ENCODE measurements around the gene LRFN3. TPM values are rescaled to one million over a fixed set of nuclear protein-coding genes. Genes with fewer than 3 reads are reported as not detected.
A peak's percentile ranks its signal among the peaks of the same experiment; 100 is the strongest.

The LRFN3 gene
- total and polyA plus RNA-seq, 2 of the 13 experiments (the other 11 are each of a cell fraction or from before 2014, with no cell fraction given): 0.74 to 1.6 TPM

DNA sequence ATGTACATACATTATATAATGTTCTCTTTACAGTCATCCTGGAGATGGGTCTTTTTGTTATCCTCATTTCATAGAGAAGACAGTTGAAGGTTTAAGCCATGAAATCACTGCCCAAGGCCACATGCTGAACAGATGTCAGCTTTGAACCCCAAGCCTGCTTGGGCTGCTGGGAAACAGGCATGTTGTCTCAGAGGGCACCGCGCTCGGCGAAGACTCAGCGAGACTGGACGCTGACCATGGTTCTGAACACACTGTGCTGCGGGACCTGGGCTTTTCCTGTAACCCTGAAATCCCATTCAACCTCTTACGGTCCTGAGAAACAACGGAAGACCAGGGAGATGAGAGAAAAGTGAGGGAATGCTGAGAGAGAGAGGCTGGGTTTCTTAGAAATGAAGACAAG, 27.3 kb downstream of the LRFN3 start (continued):
- TF ChIP-seq, protein P1, sequence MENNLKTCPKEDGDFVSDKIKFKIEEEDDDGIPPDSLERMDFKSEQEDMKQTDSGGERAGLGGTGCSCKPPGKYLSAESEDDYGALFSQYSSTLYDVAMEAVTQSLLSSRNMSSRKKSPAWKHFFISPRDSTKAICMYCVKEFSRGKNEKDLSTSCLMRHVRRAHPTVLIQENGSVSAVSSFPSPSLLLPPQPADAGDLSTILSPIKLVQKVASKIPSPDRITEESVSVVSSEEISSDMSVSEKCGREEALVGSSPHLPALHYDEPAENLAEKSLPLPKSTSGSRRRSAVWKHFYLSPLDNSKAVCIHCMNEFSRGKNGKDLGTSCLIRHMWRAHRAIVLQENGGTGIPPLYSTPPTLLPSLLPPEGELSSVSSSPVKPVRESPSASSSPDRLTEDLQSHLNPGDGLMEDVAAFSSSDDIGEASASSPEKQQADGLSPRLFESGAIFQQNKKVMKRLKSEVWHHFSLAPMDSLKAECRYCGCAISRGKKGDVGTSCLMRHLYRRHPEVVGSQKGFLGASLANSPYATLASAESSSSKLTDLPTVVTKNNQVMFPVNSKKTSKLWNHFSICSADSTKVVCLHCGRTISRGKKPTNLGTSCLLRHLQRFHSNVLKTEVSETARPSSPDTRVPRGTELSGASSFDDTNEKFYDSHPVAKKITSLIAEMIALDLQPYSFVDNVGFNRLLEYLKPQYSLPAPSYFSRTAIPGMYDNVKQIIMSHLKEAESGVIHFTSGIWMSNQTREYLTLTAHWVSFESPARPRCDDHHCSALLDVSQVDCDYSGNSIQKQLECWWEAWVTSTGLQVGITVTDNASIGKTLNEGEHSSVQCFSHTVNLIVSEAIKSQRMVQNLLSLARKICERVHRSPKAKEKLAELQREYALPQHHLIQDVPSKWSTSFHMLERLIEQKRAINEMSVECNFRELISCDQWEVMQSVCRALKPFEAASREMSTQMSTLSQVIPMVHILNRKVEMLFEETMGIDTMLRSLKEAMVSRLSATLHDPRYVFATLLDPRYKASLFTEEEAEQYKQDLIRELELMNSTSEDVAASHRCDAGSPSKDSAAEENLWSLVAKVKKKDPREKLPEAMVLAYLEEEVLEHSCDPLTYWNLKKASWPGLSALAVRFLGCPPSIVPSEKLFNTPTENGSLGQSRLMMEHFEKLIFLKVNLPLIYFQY (CRISPR knock-in tag; IDR thresholded peaks at IDR 0.05; ENCODE audit: borderline replicate concordance): 0 out of 2 replicates have a peak, but pooled peaks have one; percentile 74
- TF ChIP-seq KDM2A (CRISPR knock-in tag; IDR thresholded peaks at IDR 0.05; ENCODE audit: borderline replicate concordance, low read depth) (peak; percentile 80; the same call in 1 of the 2 replicates), ATRX (CRISPR knock-in tag; IDR thresholded peaks at IDR 0.05; ENCODE audit: borderline replicate concordance) (no peak), NFE2L2 (IDR thresholded peaks at IDR 0.05; ENCODE audit: low read length) (no peak), EED (CRISPR knock-in tag; IDR thresholded peaks at IDR 0.05) (no peak), ZNF326 (CRISPR knock-in tag; IDR thresholded peaks at IDR 0.05; ENCODE audit: borderline replicate concordance) (no peak), ZSCAN9 (CRISPR knock-in tag; IDR thresholded peaks at IDR 0.05; ENCODE audit: borderline replicate concordance) (peak; percentile 98), ZNF883 (CRISPR knock-in tag; IDR thresholded peaks at IDR 0.05; ENCODE audit: not compliant biosample characterization) (no peak)
- TF ChIP-seq, protein P2, sequence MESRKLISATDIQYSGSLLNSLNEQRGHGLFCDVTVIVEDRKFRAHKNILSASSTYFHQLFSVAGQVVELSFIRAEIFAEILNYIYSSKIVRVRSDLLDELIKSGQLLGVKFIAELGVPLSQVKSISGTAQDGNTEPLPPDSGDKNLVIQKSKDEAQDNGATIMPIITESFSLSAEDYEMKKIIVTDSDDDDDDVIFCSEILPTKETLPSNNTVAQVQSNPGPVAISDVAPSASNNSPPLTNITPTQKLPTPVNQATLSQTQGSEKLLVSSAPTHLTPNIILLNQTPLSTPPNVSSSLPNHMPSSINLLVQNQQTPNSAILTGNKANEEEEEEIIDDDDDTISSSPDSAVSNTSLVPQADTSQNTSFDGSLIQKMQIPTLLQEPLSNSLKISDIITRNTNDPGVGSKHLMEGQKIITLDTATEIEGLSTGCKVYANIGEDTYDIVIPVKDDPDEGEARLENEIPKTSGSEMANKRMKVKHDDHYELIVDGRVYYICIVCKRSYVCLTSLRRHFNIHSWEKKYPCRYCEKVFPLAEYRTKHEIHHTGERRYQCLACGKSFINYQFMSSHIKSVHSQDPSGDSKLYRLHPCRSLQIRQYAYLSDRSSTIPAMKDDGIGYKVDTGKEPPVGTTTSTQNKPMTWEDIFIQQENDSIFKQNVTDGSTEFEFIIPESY (CRISPR knock-in tag; IDR thresholded peaks at IDR 0.05): no peak
- TF ChIP-seq, protein P3, sequence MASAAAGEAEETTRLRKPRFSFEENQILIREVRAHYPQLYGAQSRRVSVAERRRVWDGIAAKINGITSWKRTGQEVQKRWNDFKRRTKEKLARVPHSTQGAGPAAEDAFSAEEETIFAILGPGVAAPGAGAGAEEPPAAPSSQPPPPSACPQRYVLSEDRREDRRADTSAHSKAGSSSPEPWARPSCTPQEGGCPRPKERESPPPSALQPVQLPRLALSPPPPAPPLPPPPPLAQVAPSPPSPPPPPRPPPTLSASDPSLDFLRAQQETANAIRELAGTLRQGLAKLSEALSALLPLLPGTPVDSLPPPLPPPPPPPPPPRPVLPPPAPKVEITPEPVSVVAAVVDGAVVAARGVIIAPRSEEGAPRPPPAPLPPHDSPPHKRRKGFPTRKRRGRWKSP (CRISPR knock-in tag; IDR thresholded peaks at IDR 0.05): peak; percentile 44; the same call in 1 of the 2 replicates
- TF ChIP-seq, protein P4, sequence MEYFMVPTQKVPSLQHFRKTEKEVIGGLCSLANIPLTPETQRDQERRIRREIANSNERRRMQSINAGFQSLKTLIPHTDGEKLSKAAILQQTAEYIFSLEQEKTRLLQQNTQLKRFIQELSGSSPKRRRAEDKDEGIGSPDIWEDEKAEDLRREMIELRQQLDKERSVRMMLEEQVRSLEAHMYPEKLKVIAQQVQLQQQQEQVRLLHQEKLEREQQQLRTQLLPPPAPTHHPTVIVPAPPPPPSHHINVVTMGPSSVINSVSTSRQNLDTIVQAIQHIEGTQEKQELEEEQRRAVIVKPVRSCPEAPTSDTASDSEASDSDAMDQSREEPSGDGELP (IDR thresholded peaks at IDR 0.05; ENCODE audit: borderline replicate concordance, low read depth): no peak
- TF ChIP-seq, protein P5, sequence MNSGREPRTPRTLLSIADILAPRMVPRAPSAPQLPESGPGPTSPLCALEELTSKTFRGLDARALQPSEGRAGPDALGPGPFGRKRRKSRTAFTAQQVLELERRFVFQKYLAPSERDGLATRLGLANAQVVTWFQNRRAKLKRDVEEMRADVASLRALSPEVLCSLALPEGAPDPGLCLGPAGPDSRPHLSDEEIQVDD (CRISPR knock-in tag; IDR thresholded peaks at IDR 0.05; ENCODE audit: borderline replicate concordance): 0 out of 2 replicates have a peak, but pooled peaks have one; percentile 53
- TF ChIP-seq, protein P6, sequence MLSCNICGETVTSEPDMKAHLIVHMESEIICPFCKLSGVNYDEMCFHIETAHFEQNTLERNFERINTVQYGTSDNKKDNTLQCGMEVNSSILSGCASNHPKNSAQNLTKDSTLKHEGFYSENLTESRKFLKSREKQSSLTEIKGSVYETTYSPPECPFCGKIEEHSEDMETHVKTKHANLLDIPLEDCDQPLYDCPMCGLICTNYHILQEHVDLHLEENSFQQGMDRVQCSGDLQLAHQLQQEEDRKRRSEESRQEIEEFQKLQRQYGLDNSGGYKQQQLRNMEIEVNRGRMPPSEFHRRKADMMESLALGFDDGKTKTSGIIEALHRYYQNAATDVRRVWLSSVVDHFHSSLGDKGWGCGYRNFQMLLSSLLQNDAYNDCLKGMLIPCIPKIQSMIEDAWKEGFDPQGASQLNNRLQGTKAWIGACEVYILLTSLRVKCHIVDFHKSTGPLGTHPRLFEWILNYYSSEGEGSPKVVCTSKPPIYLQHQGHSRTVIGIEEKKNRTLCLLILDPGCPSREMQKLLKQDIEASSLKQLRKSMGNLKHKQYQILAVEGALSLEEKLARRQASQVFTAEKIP (CRISPR knock-in tag; IDR thresholded peaks at IDR 0.05; ENCODE audit: borderline replicate concordance): no peak
- TF ChIP-seq, protein P7, sequence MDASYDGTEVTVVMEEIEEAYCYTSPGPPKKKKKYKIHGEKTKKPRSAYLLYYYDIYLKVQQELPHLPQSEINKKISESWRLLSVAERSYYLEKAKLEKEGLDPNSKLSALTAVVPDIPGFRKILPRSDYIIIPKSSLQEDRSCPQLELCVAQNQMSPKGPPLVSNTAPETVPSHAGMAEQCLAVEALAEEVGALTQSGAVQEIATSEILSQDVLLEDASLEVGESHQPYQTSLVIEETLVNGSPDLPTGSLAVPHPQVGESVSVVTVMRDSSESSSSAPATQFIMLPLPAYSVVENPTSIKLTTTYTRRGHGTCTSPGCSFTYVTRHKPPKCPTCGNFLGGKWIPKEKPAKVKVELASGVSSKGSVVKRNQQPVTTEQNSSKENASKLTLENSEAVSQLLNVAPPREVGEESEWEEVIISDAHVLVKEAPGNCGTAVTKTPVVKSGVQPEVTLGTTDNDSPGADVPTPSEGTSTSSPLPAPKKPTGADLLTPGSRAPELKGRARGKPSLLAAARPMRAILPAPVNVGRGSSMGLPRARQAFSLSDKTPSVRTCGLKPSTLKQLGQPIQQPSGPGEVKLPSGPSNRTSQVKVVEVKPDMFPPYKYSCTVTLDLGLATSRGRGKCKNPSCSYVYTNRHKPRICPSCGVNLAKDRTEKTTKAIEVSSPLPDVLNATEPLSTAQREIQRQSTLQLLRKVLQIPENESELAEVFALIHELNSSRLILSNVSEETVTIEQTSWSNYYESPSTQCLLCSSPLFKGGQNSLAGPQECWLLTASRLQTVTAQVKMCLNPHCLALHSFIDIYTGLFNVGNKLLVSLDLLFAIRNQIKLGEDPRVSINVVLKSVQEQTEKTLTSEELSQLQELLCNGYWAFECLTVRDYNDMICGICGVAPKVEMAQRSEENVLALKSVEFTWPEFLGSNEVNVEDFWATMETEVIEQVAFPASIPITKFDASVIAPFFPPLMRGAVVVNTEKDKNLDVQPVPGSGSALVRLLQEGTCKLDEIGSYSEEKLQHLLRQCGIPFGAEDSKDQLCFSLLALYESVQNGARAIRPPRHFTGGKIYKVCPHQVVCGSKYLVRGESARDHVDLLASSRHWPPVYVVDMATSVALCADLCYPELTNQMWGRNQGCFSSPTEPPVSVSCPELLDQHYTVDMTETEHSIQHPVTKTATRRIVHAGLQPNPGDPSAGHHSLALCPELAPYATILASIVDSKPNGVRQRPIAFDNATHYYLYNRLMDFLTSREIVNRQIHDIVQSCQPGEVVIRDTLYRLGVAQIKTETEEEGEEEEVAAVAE (CRISPR knock-in tag; IDR thresholded peaks at IDR 0.05; ENCODE audit: borderline replicate concordance): peak; percentile 85

Data from HepG2 (cell line).